HCT116 (cell line): ENCODE measurements around the gene ZNF208. TPM values are rescaled to one million over a fixed set of nuclear protein-coding genes. Genes with fewer than 3 reads are reported as not detected.

Experiments
- ATAC-seq: fragments of 200-7000 bp; cut with Tn5 transposase; 2 replicates; pipeline ENCODE4 v1.9.1; 2020; ENCODE audit warnings: mild to moderate bottlenecking, moderate library complexity
- BruUV-seq: library from RNA; stranded (reverse); fragments of 400-500 nt; replicated peaks from 2 replicates; lab custom pipeline; 2021; lab: Mats Ljungman, UMichigan
- CTCF ChIA-PET: fragments of 300-600 bp; sonication (Branson Sonifier 250); formaldehyde crosslinking; loops from one replicate; lab custom pipeline; 2021; ENCODE audit warnings: antibody characterized with exemption; lab: Charles Lee
- POLR2A ChIA-PET: fragments of 300-600, 350-600 bp; sonication (Branson Sonifier 250); formaldehyde crosslinking; loops from one replicate; lab custom pipeline; 2021; ENCODE audit warnings: antibody characterized with exemption; lab: Charles Lee
- RAD21 ChIA-PET, 2 experiments: fragments of 300-600 bp; sonication (Branson Sonifier 250); formaldehyde crosslinking; loops; one replicate each; lab custom pipeline; 2023; ENCODE audit warnings: low total read pairs in 2 of 2; ENCODE audit not compliant: uncharacterized antibody in 2 of 2, unreplicated experiment in 2 of 2, low non-redundant PET in 1 of 2; lab: Charles Lee
- DNase-seq: peaks from one replicate; pipeline ENCODE4 v3.0.0-alpha.2; 2010; ENCODE audit warnings: low read depth, low spot score
- H2AFZ ChIP-seq: fragments of 200-600 bp; shearing (Covaris generic), sonication (generic); 2 replicates; pipeline ENCODE4 v1.6.1; 2017; ENCODE audit warnings: low read depth, mixed run types, mixed read lengths, antibody characterized with exemption, low read length; ENCODE audit not compliant: poor library complexity, severe bottlenecking
- H3K27ac ChIP-seq: 2 replicates; pipeline ENCODE4 v1.5.1; 2012; ENCODE audit warnings: low read depth, low read length
- H3K27me3 ChIP-seq: fragments of 200-600 bp; sonication (generic); 2 replicates; pipeline ENCODE4 v1.6.1; 2016; ENCODE audit warnings: mixed run types, low read length, mixed read lengths; ENCODE audit not compliant: insufficient read depth
- H3K36me3 ChIP-seq, 2 experiments: fragments of 200-500 bp in 1 of 2; fragments of 200-600 bp in 1 of 2; sonication (Bioruptor generic) in 1 of 2; sonication (generic) in 1 of 2; 2 replicates each; pipeline versions ENCODE4 v1.5.1 to v1.6.1; 2014 to 2016; ENCODE audit warnings: low read length in 2 of 2, inconsistent platforms in 1 of 2, mixed read lengths in 1 of 2, mixed run types in 1 of 2; ENCODE audit not compliant: insufficient read depth in 2 of 2, control insufficient read depth in 1 of 2
- H3K4me1 ChIP-seq, 2 experiments: fragments of 200-600 bp in 1 of 2; sonication (generic) in 1 of 2; 2 replicates each; pipeline versions ENCODE4 v1.5.1 to v1.6.1; 2012 to 2017; ENCODE audit warnings: low read length in 2 of 2, inconsistent platforms in 1 of 2, mild to moderate bottlenecking in 1 of 2, mixed read lengths in 1 of 2, mixed run types in 1 of 2, moderate library complexity in 1 of 2; ENCODE audit not compliant: insufficient read depth in 2 of 2, control insufficient read depth in 1 of 2
- H3K4me2 ChIP-seq: fragments of 200-600 bp; sonication (generic); 2 replicates; pipeline ENCODE4 v1.6.1; 2017; ENCODE audit warnings: mixed run types, low read length, mixed read lengths
- H3K4me3 ChIP-seq, 2 experiments: fragments of 200-600 bp in 1 of 2; sonication (generic) in 1 of 2; replicated peaks in 1 of 2; 2 replicates each; pipeline ENCODE4 v1.5.1; 2011 to 2016; ENCODE audit warnings: low read length in 2 of 2, control low read depth in 1 of 2, low read depth in 1 of 2, mild to moderate bottlenecking in 1 of 2, mixed read lengths in 1 of 2, mixed run types in 1 of 2
- H3K79me2 ChIP-seq: fragments of 200-600 bp; sonication (generic); 2 replicates; pipeline ENCODE4 v1.6.1; 2017; ENCODE audit warnings: mild to moderate bottlenecking, mixed run types, low read length, moderate library complexity, mixed read lengths; ENCODE audit not compliant: insufficient read depth
- H3K9ac ChIP-seq: fragments of 200-600 bp; sonication (generic); 2 replicates; pipeline ENCODE4 v1.6.1; 2016; ENCODE audit warnings: low read length, mixed read lengths
- H3K9me2 ChIP-seq: fragments of 200-600 bp; sonication (generic), shearing (Covaris generic); 2 replicates; pipeline ENCODE4 v1.6.1; 2017; ENCODE audit warnings: mixed run types, mild to moderate bottlenecking, moderate library complexity; ENCODE audit not compliant: insufficient read depth
- H3K9me3 ChIP-seq, 2 experiments: fragments of 200-500 bp in 1 of 2; fragments of 200-600 bp in 1 of 2; sonication (Bioruptor generic) in 1 of 2; sonication (generic) in 1 of 2; 2 replicates each; pipeline ENCODE4 v1.6.1; 2014 to 2017; ENCODE audit warnings: low read length in 2 of 2, mixed read lengths in 2 of 2, inconsistent platforms in 1 of 2, low read depth in 1 of 2, mild to moderate bottlenecking in 1 of 2, mixed run types in 1 of 2, moderate library complexity in 1 of 2; ENCODE audit not compliant: control insufficient read depth in 1 of 2, insufficient read depth in 1 of 2
- H4K20me1 ChIP-seq: fragments of 200-600 bp; sonication (generic), shearing (Covaris generic); 2 replicates; pipeline ENCODE4 v1.6.1; 2017; ENCODE audit warnings: mixed run types, mild to moderate bottlenecking, moderate library complexity; ENCODE audit not compliant: insufficient read depth
- CEBPB ChIP-seq: IDR thresholded peaks from 2 replicates; pipeline ENCODE4 v1.6.1; 2012; ENCODE audit warnings: low read depth
- CTCF ChIP-seq, 3 experiments: fragments of 200-600 bp in 1 of 3; sonication (generic) in 1 of 3; IDR thresholded peaks in 2 of 3; conservative IDR thresholded peaks in 1 of 3; 2 replicates each; pipeline ENCODE4 v1.5.1; 2012 to 2017; ENCODE audit warnings: low read depth in 2 of 3, low read length in 2 of 3, antibody characterized with exemption in 1 of 3, borderline replicate concordance in 1 of 3, control low read depth in 1 of 3, mild to moderate bottlenecking in 1 of 3, mixed read lengths in 1 of 3, mixed run types in 1 of 3, moderate library complexity in 1 of 3; ENCODE audit not compliant: insufficient read depth in 1 of 3
- EGR1 ChIP-seq: IDR thresholded peaks from 2 replicates; pipeline ENCODE4 v1.6.1; 2012; ENCODE audit warnings: low read depth
- ELF1 ChIP-seq: IDR thresholded peaks from 2 replicates; pipeline ENCODE4 v1.6.1; 2012; ENCODE audit warnings: low read depth, borderline replicate concordance
- MAX ChIP-seq: IDR thresholded peaks from 2 replicates; pipeline ENCODE4 v1.6.1; 2012
- POLR2A ChIP-seq: IDR thresholded peaks from 2 replicates; pipeline ENCODE4 v1.7.0; 2011; ENCODE audit warnings: borderline replicate concordance; ENCODE audit not compliant: insufficient read depth, insufficient read length; ENCODE audit errors: extremely low read depth
- SP1 ChIP-seq: IDR thresholded peaks from 2 replicates; pipeline ENCODE4 v1.6.1; 2012; ENCODE audit warnings: low read depth
- ZBTB33 ChIP-seq: IDR thresholded peaks from 2 replicates; pipeline ENCODE4 v1.6.1; 2011; ENCODE audit warnings: mild to moderate bottlenecking, low read length, moderate library complexity; ENCODE audit not compliant: insufficient replicate concordance; ENCODE audit errors: extremely low read depth
- intact Hi-C: fragments of 100-400 bp; cut with micrococcal nuclease; formaldehyde crosslinking; loops from 2 replicates; pipeline ENCODE4 v1.10.0; 2022
- total RNA-seq: library from RNA; stranded (reverse); gene quantifications from one replicate; pipeline ENCODE4 v1.2.1, GENCODE V29; 2021; ENCODE audit not compliant: unreplicated experiment

Gene ZNF208
- total RNA-seq, 1 experiment from 2014 or later = not detected

- Histone ChIP-seq H3K9me3 (peaks cover 3 to 25% of the 10 kb centered on the region in 2 experiments; a peak in 2 of 4 replicates), H3K4me1 (no peaks in the 10 kb centered on the region), H3K4me2 (no peak overlapping the region), H3K9me2 (no peaks in the 10 kb centered on the region), H2AFZ (no peak overlapping the region), H3K27ac (no peak overlapping the region), H3K36me3 (no peaks in the 10 kb centered on the region), H3K4me3 (no peak overlapping the region), H3K9ac (no peak overlapping the region), H3K27me3 (no peaks in the 10 kb centered on the region), H4K20me1 (no peaks in the 10 kb centered on the region), H3K79me2 (no peaks in the 10 kb centered on the region)
- ATAC-seq (no peak), DNase-seq (no peak)
- intact Hi-C loops = no loop called here
- no peak for TF ChIP-seq EGR1
- no peak for TF ChIP-seq ZBTB33
- TF ChIP-seq MAX = no peak
- TF ChIP-seq CTCF (IDR thresholded peaks at IDR 0.05 in 2 of 3, conservative IDR thresholded peaks at IDR 0.05 in 1 of 3; ENCODE audit: borderline replicate concordance in 1 of 3, insufficient read depth in 1 of 3, low read depth in 2 of 3, low read length in 2 of 3) = no peak
- no peak for TF ChIP-seq POLR2A
- TF ChIP-seq CEBPB = no peak
- TF ChIP-seq SP1 = no peak
- no peak for TF ChIP-seq ELF1
- ChIA-PET POLR2A (no interaction called here), RAD21 (no interaction called here), CTCF (no interaction called here)
- BruUV-seq = no TSS peak
Observed at GRCh38 chr19:21934593-21934992, 76.2 kb downstream of the ZNF208 start.
